ENCODE results near the gene PODN.

Gene PODN

DNA sequence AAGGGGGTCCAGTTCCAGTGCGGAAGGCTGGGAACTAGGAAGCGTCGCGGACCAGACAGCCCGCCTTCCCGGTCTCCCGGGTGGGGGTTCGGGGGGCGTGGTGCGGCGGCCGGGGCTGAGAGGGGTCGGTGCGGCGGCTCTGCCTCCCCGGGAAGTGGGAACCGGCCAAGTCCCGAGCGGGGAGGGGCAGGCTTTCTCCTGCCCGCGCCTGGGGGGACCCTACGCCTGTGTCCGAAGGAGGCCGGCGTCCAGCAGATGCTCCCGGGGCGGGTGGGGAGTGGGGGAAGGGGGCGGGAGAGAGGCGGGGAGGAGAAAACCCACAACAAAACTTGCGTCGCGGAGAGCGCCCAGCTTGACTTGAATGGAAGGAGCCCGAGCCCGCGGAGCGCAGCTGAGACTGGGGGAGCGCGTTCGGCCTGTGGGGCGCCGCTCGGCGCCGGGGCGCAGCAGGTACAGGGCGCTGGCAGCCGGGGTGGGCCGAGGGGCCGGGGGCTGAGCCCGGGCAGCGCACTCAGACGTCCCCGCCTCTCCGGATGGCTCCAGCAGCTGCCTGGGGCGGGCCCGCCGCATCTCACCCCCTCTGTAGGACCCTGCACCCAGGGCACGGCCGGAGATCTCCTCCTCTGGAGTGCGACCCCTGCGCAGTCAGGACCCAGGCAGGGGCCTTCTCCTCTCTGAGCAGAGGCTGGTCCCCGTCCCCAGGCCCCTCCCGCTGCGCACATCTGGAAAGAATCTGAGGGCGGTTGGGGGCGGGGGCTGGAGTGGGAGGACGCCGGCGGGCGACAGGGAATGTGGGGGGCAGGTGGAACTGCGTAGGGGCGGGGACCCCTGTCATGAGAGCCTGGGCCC lies at the start of gene PODN:
TSS of gene PODN (plus strand) at position 355 of the 849 bp plus-strand sequence. CDS start 7,643 bp downstream, outside the sequence.
- DNase-seq: no peak

GRCh38 chr1:53014791-53015507 lies 47.1 kb upstream of the PODN start:
- DNase-seq: peak; percentile 91

DNA sequence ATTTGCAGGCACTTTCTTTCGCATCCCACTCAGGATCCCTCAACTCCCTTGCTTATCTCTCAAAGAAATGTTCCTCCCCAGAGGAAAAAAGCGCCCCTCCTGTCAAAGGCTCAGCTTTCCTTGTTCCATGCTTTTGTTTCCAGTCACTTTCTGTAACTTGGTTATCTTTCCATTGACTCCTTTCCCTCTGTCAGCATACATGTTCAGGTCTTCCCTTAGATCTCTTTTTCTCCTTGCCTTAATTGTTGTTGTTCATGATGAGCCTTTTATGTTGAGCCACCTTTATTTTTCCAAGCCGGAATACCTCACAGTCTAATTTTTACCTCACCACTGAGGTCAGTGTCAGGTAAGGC lies 46.5 kb upstream of the PODN start:
- DNase-seq: no peak

DNA sequence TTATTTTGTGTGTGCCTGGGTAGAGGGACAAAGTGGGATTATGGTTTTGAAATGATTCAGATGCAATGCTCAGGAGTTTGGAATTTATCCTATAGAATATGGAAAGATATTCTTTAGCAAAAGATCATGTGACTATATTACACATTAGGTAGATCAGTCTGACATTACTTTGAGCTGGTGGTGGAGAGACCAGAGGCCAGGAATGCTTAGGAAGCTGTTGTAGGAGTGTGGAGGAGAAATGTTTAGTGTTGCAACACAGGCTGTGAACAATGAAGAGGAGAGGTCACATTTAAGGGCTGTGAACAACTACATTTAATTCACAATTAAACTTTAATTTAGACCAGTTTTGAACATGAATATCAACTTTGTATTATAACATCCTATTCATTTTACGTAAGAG lies 45.3 kb upstream of the PODN start:
- DNase-seq: no peak

GRCh38 chr1:53020588-53020987 lies 41.4 kb upstream of the PODN start:
- DNase-seq: no peak

DNA sequence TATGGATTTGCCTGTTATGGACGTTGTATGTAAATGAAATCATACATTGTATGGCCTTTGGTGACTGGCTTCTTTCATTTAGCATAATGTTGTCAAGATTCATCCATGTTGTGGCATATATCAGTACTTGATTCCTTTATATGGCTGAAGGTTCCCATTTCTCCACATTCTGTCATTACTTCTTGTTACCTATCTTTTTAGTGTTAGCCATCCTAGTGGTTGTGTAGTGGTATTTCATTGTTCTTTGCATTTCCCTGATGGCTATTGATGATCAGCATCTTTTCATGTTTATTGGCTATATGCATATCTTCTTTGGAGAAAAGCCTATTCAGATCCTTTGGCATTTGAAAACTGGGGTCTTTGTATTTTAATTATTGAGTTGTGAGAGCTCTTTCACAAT lies 39.8 kb upstream of the PODN start:
- DNase-seq: no peak

GRCh38 chr1:53023546-53023945 lies 38.5 kb upstream of the PODN start:
- DNase-seq: no peak

- DNase-seq: no peak
Measured at GRCh38 chr1:53024117-53024516, 37.9 kb upstream of the PODN start.

- no peak for DNase-seq
Measured at GRCh38 chr1:53025034-53025768, 36.8 kb upstream of the PODN start.

DNA sequence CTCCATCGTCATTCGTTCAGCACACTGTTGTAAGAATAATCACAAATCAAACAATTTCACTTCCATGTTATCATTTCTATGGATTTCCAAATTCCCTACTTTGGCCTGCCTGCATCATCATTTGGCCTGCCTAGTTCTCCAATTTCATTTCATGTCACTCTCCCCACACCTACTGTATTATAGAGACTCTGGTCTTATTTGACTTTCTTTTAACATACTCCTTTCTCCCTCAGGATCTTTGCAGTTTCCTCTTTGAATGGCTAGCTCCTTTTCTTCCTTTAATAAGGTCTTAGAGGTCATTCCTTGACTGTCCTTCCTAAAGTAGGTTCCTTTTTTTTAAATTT lies 36.3 kb upstream of the PODN start:
- DNase-seq: no peak

GRCh38 chr1:53026254-53026653 lies 35.8 kb upstream of the PODN start:
- no peak for DNase-seq

- DNase-seq: no peak
Measured at GRCh38 chr1:53031732-53032131, 30.3 kb upstream of the PODN start.

DNA sequence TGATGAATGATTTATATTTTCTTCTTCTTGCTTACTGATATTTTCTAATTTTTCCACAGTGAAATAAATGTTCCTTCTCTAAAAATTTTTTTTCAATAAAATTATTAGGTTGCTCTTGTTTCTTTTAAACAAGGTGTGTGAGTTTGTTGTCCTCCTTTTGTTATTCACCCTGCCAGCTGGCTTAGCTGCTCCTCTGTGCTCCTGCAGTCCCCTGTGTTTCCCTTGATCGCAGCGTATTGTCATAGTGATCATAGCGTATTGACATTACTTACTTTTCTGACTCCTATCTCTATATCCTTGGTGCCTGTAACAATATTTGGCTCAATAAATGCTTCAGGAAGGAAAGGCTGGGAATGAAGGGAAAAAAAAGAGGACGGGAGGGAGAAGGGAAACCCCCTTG lies 24.9 kb upstream of the PODN start:
- DNase-seq: no peak

GRCh38 chr1:53038566-53038965 lies 23.4 kb upstream of the PODN start:
- DNase-seq: no peak

GRCh38 chr1:53043271-53043670 lies 18.7 kb upstream of the PODN start:
- DNase-seq: no peak

- no peak for DNase-seq
Measured at GRCh38 chr1:53044926-53045325, 17.1 kb upstream of the PODN start.

DNA sequence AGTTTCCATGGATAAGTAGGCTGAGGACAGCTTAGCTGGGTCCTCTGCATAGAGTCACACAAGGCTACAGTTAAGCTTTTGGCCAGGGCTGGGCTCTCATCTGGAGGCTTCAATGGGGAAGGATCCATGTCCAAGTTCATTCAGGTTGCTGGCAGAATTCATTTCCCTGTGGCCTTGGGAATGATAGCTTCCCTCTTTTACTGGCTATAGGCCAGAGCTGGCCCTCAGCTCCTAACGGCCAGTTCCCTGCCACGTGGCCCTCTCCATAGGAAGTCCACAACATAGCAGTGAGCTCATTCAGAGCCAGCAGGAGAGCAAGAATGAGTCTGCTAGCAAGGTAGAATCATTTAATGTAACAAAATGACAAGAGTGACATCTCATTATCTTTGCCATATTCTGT lies 15.1 kb upstream of the PODN start:
- DNase-seq: no peak

DNA sequence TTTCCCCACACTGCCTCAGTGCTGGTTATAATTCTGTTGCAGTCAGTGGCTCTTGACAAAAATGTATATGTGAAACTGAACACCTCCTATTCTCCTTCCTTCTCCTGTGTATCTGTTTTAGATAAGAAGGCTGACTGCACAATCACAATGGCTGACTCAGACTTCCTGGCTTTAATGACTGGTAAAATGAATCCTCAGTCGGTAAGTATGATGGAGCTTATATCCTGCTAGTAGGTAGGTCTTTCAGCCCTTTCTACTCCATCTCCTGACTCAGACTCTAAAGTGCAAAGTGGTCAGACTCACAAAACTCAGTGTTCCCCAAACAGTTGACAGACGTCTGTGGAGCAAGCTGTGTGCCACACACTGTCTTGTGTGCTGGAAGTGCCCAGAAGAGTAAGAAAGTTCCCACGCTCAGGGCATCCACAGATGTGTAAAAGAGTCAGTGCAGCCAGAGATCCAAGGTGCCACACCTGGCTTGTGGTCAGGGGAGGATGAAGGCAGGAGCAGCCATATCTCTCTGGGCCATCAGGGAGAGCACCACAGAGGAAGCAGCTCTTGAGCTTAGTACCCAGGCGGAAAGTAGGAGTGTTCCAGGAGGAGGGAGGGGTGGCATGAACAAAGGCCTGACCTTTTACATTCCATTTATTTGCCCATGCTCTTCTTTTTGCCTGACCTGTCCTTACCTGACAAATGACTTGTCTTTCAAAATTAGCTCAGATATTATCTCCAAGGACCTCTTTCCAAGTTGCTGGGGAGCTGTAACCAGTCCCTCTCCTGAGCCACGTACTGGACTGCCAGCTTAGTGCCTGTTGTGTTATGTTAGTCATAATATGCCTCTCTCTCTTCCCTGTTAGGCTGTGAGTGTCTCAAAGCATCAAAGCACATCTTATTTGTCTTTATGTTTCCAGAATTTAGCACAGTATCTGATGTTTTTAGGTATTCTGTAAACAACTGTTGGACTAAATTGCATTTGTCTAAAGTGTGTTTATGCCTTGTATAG lies 14.0 kb upstream of the PODN start:
- DNase-seq: no peak

DNA sequence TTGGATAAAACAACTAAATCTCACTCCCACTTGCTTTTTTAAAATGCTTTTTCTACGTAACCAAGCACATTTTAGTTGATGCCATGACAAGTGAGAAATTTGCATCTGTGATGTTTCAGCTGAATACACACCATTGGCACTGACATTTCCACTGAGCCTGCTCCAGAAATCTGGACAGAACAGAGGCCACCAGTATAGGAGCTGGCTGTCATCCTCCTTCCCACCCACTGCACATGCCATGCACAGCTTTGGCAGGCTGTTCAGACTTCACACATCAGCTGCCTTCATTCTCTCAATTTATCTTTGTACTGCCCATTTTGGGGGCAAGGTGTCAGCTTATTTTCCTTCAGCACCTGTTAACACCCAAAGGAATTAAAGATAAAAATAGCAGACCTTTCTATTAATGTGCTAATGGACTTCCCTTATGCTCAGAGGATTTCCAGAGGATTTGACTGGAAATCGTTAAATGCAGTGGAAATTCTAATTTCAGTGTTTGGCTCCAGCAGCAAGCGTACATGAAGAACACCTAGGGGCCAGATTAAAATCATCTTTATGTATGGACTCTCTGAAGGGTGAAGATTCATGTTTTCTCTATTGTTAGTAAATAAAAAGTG lies 12.9 kb upstream of the PODN start:
- no peak for DNase-seq

GRCh38 chr1:53049574-53049967 lies 12.4 kb upstream of the PODN start:
- no peak for DNase-seq

- no peak for DNase-seq
Measured at GRCh38 chr1:53050310-53050709, 11.7 kb upstream of the PODN start.

GRCh38 chr1:53051676-53052075 lies 10.3 kb upstream of the PODN start:
- peak; percentile 82 for DNase-seq

Data from NCI-H1105 treated with DMSO at 0.1 percent for 48 hours (cell line).